Stimulated activated CD8-positive, alpha-beta memory T cell treated with anti-CD3 and anti-CD28 coated beads, Interleukin-4, amount 100 ng/mL, for 48 hours (primary cell): ENCODE measurements around the gene KMT2C.
A peak's percentile ranks its signal among the peaks of the same experiment; 100 is the strongest.
"Not testable (repeated sequence)": the region's sequence is repeated elsewhere in the genome, so short reads cannot be mapped to it uniquely, and the experiment has no call there.

ENCODE experiments used
- DNase-seq: peaks from one replicate; pipeline ENCODE4 v3.0.0-alpha.2; 2020

Gene KMT2C

DNA sequence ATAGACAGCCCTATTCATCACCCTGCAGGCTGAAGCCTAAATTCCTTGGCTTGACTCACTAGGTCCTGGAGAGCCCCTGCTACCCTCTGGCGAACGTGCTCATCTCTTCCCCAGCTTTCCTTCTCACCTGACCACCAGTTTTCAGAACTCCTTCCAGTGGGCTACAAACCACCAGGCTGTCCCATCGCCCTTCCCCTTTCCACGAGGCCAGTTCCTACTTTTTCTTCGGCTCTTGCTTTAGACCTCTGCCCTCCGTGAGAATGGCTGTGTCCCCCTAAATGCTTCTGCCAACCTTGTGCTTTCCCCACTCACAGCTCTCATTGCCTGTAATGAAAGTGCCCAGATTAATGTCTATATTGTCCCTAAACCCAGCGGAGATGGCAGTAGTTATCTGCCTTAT lies 5.4 kb upstream of the KMT2C start:
- not testable (repeated sequence) for DNase-seq

DNA sequence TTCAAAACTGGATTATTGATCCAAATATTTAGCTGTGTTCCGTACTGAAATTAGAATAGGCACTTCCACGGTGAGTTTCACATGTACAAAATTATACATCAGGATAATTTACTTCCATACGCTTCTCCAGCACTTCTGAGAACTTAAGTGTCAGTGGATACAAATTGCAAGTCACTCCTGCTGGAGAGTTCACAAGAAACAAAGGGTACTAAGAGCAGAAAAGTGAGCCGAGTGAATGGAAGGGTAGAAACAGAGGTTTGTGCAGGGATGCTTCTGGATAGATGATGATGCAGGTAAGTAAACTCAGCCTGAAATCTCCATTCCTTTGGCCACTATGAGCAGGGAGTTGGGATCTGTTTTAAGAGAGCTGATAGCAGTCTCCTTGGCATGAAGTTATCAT lies 2.2 kb upstream of the KMT2C start:
- DNase-seq: not testable (repeated sequence)

DNA sequence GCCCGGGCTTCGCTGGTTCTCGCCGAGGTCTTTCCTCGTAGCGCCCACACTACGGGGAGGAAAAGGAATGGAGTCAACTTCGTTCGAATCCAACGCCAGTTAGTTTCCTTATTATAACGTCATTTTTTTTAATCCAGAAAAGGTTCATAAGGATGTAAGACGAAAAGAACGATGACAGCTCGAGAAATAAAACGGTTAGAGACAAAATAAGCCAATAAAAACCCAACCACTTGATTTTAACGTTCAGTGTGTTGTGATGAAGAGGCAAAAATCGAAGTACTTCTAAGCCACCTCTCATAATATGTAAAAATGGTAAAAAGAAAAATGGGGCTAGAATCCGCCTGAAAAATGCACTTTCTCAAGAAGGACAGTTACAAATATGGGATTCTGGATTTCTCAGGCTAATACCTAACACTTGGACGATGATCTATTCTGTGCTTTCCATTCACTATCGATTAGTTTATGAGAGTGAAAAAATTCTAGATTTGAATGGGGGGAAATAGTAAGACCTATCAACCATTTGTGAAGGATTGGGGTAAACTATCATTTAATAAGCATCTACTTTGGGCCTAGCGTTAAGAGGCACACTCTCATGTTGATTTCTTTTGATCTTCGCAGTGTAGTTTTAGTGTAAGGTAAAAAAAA lies 1.2 kb upstream of the KMT2C start:
- DNase-seq: not testable (repeated sequence)

DNA sequence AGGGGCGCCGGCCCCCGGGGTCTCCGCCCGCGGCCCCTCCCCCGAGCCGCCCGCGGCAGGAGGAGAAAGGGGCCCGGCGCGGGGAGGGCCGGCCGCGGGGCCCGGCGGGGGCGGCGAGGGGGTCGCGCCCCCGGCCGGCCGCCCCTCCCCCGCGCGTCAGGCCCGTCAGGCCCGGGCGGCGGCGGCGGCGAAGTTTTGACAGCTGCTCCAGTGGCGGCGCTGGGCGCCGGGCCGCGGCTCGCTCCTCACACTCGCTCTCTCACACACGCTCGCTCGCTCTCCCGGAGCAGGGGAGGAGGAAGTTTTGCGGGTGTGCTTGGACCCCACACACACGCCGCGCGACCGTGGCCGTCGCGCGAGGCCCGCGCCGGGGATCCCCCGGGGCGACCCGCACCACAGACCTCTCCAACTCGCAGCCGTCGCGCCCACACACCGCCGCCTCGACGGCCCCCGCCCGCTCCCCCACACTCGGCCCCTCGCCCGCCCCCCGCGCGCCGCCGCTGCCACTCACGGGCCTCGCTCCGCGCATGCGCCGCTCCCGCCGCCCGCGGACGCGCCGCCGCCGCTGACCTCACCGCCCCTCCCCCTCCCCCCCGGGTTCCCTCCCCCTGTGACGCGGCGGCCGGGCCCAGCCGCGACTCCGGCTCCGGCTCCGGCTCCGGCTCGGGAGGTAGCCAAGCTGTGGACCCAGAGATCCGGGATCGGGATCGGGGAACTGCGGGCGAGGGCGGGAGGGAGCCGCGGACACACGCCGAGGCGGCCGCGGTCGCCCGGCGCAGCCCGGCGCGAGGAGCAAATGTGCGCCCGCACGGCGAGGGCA lies 518 bp upstream of the KMT2C start:
- DNase-seq: peak; percentile 90

DNA sequence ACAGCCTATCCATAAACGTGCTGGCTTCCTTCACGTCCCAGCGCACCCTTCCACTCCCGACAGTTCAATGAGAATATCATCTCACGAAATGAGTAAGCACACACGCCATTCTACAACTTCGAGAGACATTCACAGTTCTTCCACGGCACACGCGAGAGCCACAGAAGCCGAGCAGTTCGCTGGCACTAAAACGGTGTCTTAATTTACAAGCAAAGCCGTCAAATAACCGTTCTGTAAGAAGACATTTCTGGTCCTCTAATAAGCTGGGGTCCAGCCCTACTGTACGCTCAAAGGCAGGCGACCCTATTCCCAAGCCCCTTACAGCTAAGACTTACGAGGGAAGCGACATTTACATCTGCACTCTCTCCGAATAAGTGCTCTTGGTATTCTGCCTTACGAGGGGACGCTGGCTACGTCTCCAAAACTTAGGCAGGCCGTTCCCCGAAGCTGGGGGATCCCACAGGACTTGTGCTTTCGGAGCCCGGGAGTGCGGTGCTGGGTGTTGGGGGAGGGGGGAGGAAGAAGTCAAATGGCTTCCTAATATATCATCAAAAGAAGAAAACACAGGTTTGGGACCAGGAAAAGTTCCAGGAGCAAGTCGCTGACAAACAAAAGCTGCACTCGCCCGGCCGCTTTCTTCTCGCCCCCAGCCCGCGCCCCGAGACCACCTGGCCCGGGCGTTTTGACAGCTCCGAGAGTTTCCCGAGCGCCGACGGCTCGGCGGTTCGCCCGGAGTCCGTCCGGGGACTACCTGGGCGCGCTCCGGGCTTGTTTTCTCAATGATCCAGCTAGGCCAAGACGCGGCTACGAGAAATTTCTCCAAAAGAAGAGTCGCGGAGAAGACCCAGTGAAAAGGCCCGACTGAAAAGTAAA lies 1.1 kb downstream of the KMT2C start:
- peak; percentile 52 for DNase-seq

DNA sequence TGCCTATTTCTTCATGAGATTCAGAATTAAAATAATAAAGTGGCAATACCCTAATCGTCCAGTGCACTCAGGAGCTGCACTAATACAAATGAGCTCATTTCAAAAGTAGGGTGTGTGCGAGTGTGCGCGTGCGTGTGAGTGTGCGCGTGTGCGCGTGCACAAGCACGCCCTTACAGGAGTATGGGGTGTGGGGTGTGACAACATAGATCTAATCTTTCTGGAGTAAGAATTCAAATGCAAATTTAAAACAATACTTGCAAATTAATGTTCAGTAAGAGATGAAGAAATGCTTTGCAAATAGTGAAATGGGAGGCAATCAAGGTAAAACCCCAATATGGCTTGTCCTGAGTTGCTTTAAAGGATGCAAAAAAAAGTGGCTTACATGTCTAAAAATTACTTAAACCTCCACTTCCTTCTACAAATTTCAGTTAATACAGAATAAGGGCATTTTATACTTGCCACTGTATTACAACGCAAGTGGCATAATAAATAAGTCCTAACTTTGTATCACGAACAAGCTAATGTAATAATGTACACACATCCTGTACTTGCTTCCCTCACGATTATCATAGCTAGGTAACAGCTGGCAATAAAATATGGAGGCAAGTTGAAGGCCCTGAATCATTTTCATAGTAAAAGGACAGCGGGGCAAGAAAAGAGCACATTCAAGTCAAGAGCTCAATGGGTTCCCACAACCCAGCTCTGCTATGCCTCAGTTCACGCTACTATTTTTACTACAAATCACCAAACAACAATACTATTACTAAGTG lies 1.9 kb downstream of the KMT2C start:
- peak; percentile 69 for DNase-seq

DNA sequence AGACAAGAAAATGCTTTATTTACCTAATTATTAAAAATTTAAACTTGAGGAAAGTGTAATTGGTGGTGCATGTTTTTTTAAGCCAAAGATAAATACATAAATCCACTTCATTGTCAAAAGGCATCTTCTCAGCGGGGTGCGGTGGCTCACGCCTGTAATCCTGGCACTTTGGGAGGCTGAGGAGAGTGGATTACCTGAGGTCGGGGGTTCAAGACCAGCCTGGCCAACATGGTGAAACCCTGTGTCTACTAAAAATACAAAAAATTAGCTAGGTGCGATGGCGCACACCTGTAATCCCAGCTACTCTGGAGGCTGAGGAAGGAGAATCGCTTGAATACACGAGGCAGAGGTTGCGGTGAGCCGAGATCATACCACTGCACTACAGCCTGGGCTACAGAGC lies 3.1 kb downstream of the KMT2C start:
- DNase-seq: not testable (repeated sequence)

DNA sequence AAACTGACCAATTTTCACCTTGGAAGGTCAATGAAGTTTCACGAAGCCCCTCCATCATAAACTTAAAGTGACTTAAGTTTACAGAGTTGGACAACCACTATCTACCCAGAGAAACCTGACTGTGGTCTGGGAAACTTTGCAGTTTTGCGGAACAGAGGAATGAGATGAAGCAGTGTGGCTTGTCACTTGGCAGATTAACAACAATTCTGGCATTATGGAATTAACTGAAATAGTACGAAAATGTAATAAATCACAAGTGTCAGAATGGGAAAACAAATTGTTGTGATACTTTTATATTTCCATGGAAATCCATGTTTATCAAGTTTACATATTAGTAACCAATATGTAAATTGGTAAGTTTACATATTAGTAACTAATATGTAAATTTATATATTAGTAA lies 4.9 kb downstream of the KMT2C start:
- no peak for DNase-seq

DNA sequence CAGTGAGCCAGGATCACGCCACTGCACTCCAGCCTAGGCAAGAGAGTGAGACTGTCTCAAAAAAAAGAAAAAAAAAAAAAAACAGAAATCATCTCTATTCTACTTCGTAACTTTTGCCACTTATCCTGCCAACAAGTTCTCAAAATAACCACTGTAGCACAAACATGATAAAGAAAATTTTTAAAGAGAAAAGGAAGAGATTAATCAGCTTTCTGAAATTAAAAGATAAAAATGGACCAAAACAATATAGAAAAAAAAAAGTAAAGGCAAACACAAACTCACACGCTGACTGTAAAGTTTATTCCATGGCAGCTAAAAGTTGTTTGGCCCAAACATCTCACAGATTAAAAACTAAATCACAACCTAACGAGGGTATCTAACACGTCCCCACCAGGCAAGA lies 5.7 kb downstream of the KMT2C start:
- DNase-seq: not testable (repeated sequence)

DNA sequence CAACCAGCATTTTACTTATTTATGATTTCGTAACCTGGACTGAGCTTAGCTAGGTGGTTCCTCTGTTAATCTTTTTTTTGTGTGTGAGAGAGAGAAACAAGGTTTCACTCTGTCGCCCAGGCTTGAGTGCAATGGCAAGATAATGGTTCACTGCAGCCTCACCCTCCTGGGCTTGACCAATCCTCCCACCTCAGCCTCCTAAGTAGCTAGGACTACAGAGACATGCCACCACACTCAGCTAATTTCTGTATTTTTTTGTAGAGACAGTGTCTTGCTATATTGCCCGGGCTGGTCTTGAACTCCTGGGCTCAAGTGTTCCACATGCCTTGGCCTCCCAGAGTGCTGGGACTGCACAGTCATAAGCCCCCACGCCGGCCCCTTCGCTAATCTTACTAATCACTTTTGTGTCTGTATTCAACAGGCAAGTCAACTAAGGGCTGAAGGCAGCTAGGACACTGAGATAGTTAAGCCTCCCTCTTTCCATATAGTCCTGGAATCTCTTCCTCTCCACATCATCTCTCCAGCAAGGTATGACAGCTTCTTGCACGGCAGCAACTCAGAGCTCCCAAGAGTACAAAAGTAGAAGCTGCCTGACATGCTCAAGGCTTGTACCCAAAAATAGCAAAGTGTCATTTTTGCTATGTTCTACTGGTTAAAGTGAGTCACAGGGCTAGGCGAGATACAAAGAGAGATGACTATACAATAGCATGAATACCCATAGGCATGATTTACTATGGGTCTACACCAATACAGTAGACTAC lies 11.3 kb downstream of the KMT2C start:
- no peak for DNase-seq

DNA sequence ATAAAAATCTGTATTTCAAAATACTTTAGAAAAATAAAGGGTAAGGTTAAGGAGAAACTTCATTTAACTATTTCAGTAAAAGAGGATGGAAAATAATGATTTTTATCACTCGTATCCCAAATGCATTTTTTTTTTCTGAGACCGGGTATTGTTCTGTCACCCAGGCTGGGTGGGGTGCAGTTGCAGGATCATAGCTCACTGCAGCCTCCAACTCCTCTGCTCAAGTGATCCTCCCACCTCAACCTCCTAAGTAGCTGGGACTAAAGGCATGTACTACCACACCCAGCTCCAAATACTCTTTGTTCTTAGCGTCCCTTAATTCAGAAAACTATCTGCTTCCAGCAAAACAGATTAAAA lies 11.8 kb downstream of the KMT2C start:
- DNase-seq: no peak

DNA sequence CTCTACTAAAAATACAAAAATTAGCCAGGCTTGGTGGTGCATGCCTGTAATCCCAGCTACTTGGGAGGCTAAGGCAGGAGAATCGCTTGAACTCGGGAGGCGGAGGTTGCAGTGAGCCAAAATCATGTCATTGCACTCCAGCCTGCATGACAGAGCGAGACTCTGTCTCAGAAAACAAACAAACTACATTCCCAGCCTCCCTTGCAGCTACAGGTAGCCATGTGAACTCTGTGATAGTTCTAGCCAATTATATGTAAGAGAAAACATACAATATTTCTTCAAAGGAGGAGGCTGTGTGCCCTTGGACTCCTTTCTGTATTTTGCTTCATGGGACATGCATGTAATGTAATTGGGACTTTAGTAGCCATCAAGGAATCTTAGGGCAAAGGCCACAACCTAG lies 12.6 kb downstream of the KMT2C start:
- DNase-seq: not testable (repeated sequence)

DNA sequence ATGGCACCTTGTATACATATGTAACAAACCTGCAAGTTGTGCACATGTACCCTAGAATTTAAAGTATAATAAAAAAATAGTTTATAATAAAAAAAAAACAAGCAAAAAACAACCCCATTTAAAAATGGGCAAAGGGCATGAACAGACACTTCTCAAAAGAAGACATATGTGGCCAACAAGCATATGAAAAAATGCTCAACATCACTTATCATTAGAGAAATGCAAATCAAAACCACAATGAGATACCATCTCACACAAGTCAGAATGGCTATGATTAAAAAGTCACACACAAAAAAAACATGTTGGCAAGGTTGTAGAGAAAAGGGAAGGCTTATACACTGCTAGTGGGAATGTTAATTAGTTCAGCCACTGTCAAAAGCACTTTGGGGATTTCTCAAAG lies 14.9 kb downstream of the KMT2C start:
- not testable (repeated sequence) for DNase-seq

DNA sequence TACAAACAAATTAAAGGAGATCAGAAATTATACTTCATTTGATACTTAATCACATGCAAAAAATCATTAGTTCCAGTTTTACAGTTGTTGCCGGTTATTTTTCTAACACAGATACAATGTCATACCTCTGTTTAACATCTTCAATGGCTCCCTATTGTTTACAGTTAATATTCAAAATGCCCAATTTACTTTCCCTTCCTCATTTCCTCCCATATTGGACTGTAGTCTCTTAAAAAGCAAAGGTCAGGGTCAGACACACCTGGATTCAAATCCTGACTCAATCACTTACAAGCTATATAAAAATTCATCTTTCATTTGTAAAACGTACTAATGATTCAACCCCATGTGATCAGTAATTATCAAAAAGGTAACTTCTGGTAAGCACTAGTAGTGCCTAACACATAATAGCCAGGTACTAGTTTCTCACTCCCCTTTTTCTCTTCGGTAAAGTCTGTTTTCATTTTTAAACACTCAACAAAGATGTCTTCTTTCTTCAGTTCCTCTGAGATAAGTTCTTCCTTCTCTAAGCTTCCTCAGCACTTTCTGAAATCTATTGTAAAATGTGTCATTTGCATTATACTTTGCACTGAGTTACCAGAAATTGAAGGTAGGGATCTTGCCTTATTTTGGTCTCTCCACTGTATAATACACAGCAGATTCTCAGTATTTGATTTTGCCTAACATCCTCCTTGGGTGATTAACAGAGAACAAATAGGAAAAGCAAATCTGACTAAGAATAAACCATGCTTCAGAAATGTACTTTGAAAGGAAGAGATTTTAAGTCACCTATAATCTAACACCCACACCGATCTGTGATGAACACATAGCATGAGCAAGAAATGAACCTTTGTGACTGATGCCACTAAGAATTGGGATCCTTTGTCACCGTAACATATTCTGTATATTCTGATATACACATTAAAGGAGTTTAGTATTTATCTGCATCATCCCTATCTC lies 16.1 kb downstream of the KMT2C start:
- DNase-seq: no peak

DNA sequence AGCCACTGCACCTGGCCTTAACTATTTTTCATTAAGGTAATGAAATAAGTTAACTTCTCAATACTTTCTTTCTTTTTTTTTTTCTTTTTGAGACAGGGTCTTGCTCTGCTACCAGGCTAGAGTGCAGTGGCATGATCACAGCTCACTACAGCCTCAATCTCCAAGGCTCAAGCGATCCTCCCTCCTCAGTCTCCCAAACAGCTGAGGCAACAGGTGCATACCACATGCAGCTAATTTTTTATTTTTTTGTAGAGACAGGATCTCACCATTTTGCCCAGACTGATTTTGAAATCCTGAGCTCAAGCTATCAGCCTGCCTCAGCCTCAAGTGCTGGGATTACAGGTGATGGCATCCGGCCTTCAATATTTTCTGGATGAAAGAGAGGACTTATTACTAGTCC lies 21.0 kb downstream of the KMT2C start:
- no peak for DNase-seq

DNA sequence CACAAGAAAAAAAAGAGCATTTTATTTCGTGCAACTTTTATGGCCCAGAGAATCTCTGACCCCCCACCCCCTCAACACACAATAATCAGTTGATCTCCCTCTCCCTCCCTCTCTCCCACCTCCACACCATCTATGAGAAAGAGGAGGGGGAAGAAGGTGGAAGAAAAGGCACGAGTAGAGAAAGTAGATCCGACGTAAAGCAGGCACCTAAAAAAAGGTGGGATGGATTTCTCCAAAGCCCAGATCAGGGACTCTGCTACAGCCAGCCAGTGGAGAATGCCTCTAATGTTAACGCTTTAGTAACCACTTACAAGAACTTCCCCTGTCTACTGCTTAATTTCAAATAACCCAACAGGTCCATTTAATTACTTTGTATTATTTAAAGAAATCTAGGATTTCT lies 24.4 kb downstream of the KMT2C start:
- DNase-seq: no peak

DNA sequence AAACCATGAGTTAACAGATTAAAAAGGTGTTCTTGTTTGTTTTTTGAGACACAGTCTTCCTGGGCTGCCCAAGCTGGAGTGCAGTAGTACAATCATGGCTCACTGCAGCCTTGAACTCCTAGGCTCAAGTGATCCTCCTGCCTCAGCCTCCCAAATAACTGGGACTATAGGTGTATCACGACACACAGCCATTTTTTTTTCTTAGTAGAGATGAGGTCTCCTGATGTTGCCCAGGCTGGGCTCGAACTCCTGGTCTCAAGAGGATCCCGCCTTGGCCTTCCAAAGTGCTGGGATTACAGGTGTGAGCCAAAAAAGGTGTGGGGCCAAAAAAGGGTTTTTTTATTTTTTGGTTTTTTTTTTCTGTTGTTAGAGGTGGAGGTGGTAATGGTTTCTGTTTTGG lies 29.3 kb downstream of the KMT2C start:
- DNase-seq: no peak

DNA sequence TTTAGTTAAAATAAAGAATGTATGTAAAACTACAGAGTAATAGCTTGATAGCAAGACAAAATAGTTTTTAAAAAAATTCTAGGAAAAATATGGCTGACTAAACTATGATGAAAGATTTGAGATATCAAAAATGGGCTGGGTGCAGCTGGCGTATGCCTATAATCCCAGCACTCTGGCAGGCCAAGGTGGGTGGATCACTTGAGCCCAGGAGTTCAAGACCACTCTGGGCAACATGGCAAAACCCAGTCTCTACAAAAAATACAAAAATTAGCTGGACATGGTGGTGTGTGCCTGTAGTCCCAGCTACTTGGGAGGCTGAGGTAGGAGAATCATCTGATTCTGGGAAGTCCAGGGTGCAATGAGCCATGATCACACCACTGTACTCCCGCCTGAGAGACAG lies 29.8 kb downstream of the KMT2C start:
- not testable (repeated sequence) for DNase-seq

DNA sequence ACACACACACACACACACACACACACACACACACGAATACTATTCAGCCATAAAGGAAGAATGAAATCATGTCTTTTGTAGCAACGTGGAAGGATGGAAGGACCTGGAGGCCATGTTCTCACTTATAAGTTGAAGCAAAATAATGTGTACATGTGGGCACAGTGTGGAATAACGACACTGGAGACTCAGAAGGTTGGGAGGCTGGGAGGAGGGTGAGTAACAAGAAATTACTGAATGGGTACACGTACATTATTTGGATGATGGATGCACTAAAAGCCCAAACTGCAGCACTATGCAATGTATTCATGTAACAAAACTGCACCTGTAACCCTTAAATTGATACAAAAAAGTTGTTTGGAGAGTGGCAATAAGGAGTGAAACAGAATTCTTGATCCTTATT lies 32.1 kb downstream of the KMT2C start:
- no peak for DNase-seq

DNA sequence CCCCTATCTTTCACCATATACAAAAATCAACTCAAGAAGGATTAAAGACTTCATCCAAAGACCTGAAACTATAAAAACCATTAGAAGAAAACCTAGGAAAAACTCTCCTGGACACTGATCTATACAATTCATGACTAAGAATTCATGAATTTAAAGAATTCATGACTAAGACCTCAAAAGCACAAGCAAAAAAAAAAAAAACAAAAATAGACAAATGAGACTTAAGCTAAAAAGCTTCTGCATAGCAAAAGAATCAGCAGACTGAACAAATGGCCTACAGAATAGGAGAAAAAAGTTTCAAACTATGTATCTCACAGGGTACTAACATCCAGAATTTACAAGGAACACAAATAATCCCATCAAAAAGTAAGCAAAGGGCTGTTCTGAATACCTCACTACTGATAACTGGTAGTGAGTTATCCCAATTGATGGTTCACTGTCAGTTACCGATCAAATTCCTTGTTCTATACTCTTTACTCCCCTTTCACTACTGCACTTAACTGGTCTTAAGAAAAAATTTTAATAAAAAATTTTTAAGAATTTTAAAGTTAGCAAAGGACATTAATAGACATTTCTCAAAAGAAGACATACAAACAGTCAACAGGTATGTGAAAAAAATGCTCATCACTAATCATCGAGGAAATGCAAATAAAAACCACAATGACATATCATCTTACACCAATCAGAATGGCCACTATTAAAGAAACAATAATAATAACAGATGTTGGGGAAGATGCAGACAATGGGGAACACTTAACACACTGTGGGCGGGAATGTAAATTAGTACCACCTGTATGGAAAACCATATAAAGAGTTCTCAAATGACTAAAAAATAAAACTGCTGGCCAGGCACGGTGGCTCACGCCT lies 33.2 kb downstream of the KMT2C start:
- DNase-seq: no peak
